DMS 273 (cell line): ENCODE measurements around the gene SBSN.
A peak's percentile ranks its signal among the peaks of the same experiment; 100 is the strongest.

Source experiments
- DNase-seq: peaks from one replicate; lab custom pipeline; 2025; ENCODE audit not compliant: unreplicated experiment; lab: John Stamatoyannopoulos, UW

Gene SBSN

DNA sequence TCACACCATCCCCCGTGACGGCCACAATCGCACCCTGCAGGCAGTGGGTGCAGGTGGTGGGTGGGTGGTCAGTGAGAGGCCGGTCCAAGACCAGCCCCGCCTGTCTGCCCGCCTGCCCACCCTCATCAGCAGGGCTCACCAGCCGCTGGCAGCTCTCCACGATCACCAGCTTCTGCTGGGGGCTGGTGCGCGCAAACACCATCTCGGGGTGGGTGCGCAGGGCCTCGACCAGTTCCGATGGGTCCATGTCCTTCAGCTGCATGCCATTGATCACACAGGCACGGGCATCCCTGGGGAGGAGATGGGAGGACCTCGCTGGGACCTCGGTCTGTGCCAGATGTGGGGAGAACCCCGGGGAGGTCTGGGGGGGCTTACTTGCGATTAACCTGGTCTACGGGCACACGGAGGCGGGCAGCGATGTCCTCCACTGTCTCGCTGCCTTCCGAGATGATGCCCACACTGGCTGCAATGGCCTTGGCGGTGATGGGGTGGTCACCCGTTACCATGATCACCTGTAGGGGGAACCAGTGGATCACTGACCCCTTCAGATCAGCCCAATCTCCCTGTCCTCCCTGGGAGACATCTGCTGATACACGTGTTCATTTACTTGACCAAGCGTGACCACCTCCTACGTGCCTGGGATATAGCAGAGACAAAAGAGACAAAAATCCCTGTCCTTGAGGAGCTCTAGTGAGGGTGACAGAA lies 27.3 kb upstream of the SBSN start:
- DNase-seq, result peak; percentile 58

DNA sequence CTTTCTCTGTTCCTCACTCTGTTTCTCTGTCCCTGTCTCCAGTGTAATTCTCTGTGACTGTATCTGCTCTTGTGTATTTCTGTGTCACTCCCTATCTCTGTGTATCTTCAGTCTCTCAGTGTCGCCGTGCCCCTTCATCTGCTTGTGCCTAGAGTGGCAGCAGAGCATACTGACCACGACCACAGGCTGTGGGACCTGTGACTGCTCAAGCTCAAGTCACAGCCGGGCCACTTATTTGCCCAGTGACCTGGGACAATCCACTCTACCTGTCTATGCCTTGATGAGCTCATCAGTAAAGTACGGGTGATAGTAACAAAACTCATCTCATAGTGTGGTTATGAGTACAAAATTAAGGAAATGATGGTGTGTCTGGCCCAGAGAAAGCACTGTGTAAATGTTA lies 26.0 kb upstream of the SBSN start:
- no peak for DNase-seq

DNA sequence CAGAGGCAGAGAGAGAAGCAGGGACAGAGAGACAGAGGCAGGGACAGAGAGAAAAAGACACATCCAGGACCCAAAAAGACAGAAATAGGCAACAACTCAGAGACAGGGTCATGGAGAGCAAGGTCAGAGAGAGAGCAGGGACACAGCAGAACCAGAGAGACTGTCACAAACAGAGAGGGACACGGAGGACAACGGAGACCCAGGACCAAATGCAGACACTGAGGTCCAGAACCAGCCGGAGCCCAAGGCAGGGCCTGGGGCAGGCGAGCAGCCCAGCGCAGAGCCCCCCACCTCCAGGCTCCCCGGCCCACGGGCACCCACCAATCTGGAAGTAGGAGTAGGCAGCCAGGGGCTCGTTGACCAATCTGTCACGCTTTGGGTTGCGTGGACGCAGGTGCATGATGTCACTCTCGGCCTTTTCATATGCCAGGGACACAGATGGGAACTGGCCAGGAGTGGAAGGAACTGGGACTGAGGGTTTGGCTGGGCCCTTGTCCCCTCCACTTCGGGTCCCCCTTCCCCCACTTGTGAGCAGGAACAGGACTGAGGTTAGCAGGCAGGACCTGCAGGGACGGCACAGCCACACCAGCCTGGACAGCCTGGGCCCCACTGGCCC lies 25.4 kb upstream of the SBSN start:
- DNase-seq, result no peak

DNA sequence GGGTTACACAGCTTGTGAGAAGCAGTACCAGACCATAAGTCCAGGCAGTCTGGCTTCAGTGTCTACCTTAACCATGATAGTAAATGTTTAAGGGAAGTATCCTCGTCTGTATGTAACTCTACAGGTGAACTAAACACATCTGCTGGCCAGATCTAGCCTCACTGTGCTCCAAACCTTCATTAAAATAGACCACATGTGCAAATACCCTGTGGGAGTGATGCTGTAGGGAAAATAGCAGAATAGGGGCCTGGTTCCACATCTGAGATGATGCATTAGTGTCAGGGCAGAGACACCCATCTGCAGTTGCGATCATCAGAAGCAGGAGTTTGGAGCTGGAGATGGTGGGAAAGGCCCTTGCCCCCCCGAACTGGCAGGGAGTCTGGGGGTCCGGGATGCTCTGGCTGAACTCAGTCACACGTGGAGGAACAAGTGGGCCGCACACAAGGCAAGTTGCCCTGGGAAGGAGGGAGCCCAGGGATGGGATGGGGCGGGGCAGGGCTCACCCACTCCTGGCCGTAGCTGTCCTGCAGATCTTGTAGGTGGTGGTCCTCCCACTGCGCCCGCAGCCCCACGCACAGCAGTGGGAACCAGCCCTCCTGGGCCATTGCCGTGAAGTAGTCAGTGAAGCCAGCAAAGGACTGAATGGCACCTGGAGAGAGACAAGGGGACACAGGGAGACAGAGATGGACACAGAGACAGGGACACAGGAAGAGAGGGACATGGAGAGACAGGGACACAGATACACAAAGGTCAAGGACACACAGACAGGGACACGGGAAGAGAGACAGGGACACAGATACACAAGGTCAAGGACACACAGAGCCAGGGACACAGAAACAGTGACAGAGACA lies 24.6 kb upstream of the SBSN start:
- DNase-seq, result no peak

DNA sequence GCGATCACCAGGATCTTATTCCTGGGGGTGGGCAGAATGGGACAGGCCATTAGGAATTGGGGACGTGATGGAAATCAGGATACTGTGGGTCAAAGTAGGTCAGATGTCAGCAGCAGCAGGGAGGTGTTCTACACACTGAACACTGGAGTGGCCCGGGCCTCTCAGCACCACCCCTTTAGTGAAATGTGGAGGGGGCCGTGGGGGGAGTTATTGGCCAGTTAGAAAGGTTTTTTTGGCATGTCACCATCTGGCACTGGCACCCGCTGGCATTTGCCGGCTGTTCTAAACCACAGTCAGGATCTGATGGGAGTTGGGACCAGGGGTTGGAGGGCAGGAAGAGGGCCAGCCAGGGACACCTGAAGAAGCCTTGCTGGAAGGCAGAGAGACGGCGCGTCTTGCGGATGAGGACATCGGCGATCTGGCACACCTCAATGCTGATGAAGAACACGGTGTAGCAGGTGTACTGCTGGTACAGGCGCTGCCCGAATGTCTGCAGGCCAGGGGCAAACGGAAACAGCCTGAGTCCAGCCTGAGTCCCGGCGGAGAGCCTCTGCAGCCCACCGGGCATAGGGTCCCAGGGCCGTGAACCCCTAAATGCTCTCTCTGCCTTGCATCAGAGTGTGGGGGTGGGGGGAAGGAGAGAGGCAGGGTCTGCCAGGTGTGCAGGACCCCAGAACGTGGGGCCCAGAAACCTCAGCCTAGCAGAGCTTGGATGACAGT lies 23.1 kb upstream of the SBSN start:
- peak; percentile 48 for DNase-seq

DNA sequence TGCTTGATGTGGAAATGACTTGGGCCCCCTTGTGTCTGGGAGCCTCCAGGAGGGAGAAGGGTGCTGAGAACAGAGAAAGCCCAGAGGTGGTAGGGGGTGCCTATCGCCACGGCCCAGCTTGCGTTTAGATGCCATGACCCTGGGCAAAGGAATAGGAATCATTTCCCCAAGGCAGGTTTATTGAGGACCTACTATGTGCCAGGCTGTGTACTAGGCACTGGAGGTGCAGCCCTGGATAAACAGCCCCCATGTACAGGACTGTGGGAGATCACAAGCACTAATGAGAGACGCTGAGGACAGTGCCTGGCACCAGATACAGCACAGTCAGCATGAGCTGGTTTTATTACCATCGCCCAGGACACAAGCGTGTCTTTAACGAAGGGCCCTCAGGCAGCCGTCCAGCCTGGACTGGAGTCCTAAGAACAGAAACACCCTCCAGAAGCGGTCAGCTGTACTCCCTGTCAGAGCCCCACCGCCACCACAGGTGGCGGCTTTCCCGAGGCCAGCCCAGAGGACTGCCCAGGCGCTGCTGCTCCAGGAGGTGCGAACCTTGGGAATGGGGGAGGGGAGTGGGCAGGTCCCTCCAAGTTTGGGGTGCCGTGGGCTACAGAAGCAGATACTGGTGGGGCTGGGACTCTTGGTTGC lies 21.9 kb upstream of the SBSN start:
- DNase-seq, result no peak

DNA sequence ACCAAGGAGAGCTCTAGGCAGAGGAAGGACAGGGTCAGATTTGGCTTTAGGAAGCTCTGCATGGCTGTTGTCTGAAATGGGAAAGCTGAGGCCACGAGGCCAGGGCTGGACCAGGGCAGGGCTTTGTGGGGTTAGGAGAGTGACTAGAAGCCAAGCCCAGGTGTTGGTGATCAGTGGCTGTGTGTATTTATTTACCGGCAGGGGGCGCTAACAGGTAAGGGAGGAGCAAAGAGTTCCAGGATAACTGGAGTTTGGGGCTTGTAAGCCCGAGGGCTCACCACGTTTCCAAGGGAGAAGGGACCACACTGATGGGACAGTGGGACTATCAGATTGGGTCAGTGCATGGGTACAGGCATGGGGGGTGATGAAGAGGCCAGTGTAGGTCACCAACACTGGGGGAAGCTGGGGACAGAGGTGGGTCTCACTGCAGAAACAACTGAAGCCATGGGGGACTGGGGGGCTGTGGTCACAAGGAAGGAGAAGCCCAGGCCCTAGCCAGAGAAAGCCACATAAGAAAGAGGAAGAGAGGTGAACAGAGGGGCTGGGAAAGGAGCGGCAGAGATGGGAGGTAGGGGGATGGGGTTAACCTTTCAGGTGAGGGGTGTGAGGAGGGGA lies 21.2 kb upstream of the SBSN start:
- DNase-seq, result peak; percentile 92

DNA sequence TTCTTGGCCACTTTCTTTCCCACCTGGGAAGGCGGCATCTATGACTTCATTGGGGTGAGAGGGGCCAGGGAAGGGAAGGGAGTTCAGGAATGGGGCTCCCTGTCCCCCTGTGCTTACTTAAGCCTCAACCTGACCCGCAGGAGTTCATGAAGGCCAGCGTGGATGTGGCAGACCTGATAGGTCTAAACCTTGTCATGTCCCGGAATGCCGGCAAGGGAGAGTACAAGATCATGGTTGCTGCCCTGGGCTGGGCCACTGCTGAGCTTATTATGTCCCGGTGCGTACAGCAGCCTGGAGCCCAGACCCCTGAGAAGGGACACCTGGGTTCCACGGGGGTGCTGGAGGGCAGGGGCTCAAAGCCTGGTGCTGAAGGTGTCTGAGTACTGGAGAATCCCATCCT lies 18.4 kb upstream of the SBSN start:
- no peak for DNase-seq

DNA sequence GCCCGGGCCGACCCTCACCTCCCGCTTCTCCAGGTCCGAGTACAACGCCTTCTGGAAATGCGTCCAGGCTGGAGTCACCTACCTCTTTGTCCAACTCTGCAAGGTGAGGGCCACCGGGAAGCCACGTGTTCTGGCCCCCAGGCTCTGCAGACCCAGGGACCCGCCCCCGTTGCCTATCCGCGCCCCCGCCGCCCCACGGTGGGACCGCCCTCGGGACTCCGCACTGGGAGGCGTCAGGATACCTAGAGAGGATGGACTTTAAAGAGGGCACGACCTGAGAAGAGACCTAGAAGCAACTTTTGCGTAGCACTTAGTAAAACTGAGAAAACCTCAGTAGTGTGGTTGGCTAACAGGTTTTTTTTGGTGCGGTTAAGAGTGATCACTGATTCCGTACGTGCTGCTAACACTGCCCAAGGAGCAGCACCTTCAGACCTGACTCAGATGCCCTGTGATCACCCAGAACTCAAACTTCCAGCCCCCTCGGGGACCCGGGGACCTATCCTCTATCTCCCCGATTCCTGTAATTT lies 17.8 kb upstream of the SBSN start:
- peak; percentile 69 for DNase-seq

DNA sequence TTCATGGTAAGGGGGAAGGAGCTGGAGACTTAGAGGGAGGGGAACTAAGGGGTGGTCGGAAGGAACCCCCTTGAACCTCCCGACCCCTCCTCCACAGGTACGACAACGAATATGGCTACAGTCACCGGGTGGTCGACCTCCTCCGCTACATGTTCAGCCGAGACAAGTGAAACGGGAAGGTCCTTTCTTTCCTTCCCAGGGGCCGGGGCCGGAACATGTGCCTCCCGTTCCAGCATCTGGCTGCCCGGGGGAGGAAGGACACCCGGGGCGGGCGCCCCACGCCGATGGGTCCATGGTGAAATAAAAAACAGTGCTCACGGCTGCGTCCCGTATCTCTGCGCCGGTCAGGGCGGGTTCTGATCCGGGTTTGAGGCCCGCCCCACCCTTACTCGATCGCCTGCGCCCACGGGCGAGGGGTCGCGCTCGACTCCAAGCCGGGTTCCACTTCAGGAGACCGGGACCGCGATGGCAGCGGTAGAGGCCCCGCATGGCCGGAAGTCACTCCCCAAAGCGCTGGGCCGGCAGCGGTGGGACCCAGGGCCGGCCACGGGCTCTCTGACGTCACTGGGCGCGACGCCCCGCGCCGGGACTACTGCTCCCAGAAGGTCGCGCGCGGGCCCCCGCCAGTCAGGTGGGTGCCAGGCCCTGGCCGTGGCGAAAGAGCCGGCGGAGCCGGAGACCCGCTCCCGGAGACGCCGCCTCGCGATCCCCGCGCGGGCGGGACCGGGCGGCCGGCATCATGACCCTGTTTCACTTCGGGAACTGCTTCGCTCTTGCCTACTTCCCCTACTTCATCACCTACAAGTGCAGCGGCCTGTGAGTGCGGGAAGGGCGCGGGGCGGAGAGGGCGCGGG lies 17.1 kb upstream of the SBSN start, which contains the start of gene TMEM147:
Gene TMEM147 (plus strand): TSS at position 626 of the 854 bp plus-strand sequence. CDS start 114 bp downstream, at position 740.
- DNase-seq, result peak; percentile 96

DNA sequence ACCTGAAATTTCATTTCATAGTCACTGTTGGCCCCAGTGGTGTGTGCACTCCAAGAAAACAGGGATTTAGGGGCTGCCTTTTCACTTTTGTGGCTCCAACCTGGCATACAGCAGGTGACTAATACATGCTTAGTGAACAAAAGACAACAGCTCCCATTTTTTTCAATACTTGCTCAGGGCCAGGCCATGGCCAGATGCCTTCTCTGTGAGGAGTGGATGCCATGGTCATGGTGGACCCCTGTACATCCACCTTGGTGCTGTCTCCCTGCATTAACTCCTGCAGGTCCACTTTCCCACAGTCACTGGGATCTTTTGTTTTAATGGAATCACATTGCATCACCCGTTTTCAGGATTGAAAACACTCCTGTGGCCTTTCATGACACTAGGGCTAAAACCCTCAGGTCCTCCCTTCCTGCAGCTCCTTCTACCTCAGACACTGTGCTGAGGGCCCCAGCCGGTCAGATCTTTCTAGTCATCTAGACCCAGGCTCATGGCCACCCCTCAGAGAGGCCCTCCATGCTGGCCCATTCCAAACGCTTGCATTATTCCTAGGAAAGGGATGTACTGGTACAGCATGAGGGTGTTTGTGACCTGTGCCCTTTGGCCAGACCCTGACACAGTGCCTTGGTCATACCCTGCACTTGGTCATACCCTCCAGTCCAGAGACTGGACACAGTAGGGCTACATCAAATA lies 16.1 kb upstream of the SBSN start:
- DNase-seq, result no peak

DNA sequence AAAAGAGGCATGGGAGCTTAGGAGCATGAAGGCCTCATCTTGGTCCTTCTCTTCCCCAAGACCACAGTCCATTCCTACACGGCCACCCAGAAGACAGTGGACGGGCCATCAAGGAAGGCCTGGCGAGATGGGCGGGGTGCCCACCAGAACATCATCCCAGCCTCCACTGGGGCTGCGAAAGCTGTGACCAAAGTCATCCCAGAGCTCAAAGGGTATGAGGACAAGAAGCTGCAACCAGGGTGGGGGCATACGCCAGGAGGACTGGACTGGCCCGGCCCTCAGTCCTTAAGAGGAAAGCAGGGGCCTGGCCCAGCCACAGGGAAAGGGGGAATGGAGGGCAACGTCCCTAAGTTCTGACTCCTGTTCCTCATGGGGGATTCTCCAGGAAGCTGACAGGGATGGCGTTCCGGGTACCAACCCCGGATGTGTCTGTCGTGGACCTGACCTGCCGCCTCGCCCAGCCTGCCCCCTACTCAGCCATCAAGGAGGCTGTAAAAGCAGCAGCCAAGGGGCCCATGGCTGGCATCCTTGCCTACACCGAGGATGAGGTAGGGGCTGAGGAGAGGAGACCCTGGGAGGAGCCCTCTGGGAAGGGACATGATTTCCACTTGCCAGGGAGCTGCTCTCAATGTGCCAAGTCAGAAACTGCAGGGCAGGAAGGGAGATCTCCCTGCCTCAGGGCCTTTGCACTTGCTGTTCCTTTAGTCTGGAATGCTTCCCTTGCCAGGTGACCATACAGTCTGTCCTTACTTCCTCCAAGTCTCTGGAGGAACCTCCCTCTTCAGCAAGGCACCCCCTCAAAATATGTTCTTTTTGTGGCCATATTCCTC lies 15.4 kb upstream of the SBSN start:
- no peak for DNase-seq

DNA sequence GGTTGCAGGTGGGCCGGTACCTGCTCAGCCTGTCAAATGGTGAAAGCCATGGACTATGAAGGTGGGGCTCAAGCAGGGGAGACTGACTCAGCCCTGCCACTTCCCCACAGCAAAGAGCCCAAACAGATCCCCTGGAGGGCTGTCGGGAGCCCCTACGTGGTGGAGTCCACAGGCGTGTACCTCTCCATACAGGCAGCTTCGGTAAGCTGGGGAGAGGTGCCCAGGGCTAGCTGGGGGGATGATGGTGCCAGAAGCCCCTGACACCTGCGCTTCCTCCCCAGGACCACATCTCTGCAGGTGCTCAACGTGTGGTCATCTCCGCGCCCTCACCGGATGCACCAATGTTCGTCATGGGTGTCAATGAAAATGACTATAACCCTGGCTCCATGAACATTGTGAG lies 14.1 kb upstream of the SBSN start:
- no peak for DNase-seq

DNA sequence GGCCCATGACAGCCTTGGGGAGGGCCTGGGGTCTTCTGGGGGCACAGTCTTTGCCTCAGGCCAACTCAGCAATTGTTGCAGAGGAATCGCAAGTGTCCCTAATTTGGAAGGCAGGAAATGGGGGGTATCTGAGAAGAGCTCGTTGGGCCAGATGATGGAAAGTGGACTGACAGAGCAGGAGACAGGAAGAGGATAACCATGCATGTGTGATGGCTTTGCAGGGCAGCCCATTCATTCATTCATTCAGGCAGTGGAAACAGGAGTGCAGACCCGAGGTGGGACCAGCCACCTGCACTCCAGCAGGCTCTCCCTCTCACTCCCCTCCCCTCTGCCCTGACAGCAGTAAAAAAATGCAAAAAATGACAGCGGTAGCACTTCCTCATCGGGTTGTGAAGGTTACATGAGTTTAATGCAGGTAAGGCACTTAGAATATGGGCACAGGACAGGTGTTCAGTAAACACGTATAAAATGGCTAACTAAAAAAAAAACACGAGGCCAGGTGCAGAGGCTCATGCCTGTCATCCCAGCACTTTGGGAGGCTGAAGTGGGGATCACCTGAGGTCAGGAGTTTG lies 12.3 kb upstream of the SBSN start:
- DNase-seq, result no peak

DNA sequence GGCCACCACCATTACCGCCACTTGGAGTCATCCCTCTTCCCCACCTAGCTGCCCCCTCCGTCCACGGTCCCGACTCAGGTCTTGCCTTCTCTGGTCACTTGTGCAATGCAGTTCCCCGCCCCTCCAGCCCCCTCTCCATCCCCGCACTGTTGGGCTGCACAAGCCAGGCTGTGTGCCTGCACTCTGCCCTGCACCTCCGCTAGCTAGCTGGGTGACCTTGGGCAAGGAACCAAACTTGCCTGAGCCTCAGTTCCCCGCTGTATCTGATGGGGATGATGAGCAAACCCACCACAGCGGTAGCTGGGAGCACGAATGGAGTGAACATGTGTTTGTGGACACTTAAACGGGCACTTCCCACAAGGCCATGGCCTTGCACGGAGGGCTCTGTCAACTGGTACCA lies 11.7 kb upstream of the SBSN start:
- no peak for DNase-seq

DNA sequence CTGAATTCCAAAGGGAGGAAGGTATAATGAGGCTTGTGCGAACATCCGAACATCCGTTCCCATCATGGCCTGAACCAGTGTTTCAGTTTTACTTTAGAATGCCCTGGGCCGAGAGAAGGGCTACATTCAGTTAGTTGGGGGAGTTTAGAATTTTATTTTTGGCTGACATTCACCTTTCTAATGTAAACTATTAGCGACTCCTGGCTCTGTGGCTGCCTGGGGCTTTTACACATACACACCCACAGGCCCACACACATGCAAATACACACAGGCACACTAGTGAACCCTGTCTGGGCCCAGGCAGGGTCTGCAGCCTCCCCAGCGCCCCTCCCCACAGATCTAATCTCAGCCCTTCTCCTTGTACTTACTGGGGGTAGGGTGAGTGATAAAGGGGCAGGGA lies 11.2 kb upstream of the SBSN start:
- no peak for DNase-seq

DNA sequence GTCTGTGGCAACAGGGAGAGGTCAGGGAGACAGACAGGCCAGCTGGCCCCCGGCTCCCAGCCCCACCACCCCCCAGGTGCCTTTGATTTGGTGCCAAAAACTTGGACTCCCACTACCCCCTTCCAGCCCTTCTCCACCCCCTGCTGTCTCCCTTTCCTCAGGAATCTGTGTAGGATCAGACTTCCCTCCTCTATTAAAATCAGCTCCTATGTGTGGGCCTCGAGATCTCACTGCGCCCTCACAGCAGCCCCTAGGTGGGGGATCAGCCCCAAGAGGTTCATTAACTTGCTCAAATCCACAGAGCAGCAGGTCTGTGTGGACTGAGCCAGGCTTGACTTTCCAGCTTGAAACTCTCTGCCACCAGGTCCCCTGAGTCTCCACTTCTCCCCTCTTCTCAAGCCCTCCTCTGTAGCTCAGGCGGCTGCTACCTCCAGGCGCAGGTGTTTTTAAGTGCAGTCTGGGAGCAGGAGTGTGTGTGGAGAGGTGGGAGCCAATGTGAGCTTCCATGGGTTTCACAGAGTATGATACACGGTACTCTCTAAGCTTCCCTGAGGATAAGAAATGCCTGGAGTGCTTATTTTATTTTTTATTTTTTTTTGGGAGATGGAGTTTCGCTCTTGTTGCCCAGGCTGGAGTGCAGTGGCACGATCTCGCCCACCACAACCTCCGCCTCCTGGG lies 6.8 kb upstream of the SBSN start:
- no peak for DNase-seq
